ENCODE measurements around the gene GPD1L.
"Not testable (repeated sequence)": the region's sequence is repeated elsewhere in the genome, so short reads cannot be mapped to it uniquely, and the experiment has no call there.

The GPD1L gene

DNA sequence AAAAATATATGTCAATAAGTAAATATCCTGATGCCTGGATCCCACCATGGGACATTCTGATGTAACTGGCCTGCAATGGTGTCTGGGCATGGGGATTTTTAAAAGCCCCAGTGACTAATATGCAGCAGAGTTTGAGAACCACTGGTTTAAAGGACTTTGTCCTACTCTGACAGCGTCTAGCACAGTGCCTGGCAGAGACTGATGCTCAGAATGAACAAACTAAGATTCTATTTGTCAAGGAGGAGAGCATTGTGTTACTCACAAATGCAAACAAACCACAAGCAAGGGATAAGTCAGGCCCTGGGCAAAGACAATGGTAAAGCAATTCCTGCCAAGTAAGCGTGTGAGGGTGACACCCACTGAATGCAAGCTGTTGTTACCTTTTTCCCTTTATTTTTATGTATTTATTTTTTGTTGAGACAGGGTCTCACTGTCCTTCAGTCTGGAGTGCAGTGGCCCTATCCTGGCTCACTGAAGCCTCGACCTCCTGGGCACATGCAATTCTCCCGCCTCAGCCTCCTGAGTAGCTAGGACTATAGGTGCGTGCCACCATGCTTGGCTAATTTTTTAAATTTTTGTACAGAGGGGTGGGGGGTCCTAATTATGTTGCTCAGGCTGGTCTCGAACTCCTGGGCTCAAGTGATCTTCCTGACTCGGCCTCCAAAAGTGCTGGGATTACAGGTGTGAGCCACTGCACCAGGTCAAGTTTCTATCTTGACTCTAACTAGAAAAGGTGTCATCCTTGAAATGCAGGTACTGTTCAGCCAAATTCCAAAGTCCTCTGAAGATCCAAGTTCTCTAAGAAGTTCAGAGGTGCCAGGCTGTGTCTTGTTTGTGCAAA is 909 bp upstream of the GPD1L start:
- H3K9me3 ChIP-seq (ENCODE audit: insufficient read depth, low read length), result peaks cover 13% of the 10 kb centered on the region
- peaks cover 12% of the 10 kb centered on the region for H3K4me1 ChIP-seq (ENCODE audit: low read length)
- no peak overlapping the region for H3K27ac ChIP-seq (ENCODE audit: low read length)
- peaks cover 17% of the 10 kb centered on the region for H3K79me2 ChIP-seq (ENCODE audit: low read length)
- no peaks in the 10 kb centered on the region for H4K20me1 ChIP-seq (ENCODE audit: insufficient read depth, low read length)
- H3K4me2 ChIP-seq (ENCODE audit: low read length), result peak overlapping the region; percentile 78
- no peaks in the 10 kb centered on the region for H3K27me3 ChIP-seq (ENCODE audit: low read depth, low read length)
- peaks cover 3% of the 10 kb centered on the region for H3K36me3 ChIP-seq (replicated peaks; ENCODE audit: low read depth, low read length)
- TF ChIP-seq EZH2phosphoT487 (IDR thresholded peaks at IDR 0.05; ENCODE audit: low read depth), result no peak
- TF ChIP-seq, protein P1, sequence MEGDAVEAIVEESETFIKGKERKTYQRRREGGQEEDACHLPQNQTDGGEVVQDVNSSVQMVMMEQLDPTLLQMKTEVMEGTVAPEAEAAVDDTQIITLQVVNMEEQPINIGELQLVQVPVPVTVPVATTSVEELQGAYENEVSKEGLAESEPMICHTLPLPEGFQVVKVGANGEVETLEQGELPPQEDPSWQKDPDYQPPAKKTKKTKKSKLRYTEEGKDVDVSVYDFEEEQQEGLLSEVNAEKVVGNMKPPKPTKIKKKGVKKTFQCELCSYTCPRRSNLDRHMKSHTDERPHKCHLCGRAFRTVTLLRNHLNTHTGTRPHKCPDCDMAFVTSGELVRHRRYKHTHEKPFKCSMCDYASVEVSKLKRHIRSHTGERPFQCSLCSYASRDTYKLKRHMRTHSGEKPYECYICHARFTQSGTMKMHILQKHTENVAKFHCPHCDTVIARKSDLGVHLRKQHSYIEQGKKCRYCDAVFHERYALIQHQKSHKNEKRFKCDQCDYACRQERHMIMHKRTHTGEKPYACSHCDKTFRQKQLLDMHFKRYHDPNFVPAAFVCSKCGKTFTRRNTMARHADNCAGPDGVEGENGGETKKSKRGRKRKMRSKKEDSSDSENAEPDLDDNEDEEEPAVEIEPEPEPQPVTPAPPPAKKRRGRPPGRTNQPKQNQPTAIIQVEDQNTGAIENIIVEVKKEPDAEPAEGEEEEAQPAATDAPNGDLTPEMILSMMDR (IDR thresholded peaks at IDR 0.05; ENCODE audit: low read depth, low read length), result no peak
- peak overlapping the region; percentile 99 for H2AFZ ChIP-seq (ENCODE audit: low read depth, low read length)
- peak overlapping the region; percentile 82 for H3K4me3 ChIP-seq (ENCODE audit: low read length)
- peak overlapping the region; percentile 45 for H3K9ac ChIP-seq (ENCODE audit: low read length)

DNA sequence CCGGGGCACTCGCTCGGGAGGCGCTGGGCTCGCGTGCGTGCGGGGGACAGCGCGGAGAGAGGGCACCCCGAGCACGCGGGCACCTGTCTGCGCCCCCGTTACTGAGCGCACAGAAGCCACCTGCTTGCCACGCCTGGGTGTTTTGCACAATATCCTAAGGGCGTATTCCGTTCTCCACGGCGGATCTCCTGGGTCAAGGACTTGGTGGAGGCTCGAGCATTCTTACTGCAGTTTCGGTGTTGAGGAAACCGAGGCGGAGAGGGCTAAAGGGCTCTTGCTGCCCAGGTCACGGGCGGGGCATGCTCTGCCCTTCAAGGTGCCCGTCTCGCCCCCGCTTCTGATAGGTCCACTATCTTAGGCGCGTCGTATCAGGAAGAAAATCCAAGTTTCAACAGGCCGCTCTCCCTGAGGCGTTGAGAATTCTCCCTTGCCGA is 526 bp downstream of the GPD1L start:
- Histone ChIP-seq H3K36me3 (replicated peaks; ENCODE audit: low read depth, low read length) (no peaks in the 10 kb centered on the region), H4K20me1 (ENCODE audit: insufficient read depth, low read length) (no peaks in the 10 kb centered on the region), H3K79me2 (ENCODE audit: low read length) (peaks cover 21% of the 10 kb centered on the region), H3K4me1 (ENCODE audit: low read length) (peaks cover 12% of the 10 kb centered on the region), H3K27me3 (ENCODE audit: low read depth, low read length) (no peaks in the 10 kb centered on the region), H3K9me3 (ENCODE audit: insufficient read depth, low read length) (peaks cover 13% of the 10 kb centered on the region), H3K9ac (ENCODE audit: low read length) (peak overlapping the region; percentile 64), H2AFZ (ENCODE audit: low read depth, low read length) (peak overlapping the region; percentile 51), H3K4me3 (ENCODE audit: low read length) (peak overlapping the region; percentile 82), H3K4me2 (ENCODE audit: low read length) (peak overlapping the region; percentile 91), H3K27ac (ENCODE audit: low read length) (no peak overlapping the region)
- TF ChIP-seq, protein P1 (IDR thresholded peaks at IDR 0.05; ENCODE audit: low read depth, low read length), result no peak
- no peak for TF ChIP-seq EZH2phosphoT487 (IDR thresholded peaks at IDR 0.05; ENCODE audit: low read depth)

DNA sequence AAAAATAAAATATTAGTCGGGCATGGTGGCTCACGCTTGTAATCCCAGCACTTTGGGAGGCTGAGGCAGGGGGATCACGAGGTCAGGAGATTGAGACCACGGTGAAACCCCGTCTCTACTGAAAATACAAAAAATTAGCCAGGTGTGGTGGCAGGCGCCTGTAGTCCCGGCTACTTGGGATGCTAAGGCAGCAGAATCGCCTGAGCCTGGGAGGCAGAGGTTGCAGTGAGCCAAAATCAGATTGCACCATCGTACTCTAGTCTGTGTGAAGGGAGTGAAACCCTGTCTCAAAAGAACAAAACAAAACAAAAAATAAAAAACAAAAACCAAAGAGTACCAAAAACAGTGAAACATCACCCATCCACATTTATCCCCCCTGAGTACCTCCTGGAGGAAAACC is 1.8 kb downstream of the GPD1L start:
- not testable (repeated sequence) for H3K27ac ChIP-seq (ENCODE audit: low read length); H2AFZ ChIP-seq (ENCODE audit: low read depth, low read length); H3K4me2 ChIP-seq (ENCODE audit: low read length); H3K4me3 ChIP-seq (ENCODE audit: low read length); H3K9me3 ChIP-seq (ENCODE audit: insufficient read depth, low read length); H4K20me1 ChIP-seq (ENCODE audit: insufficient read depth, low read length); H3K9ac ChIP-seq (ENCODE audit: low read length); H3K27me3 ChIP-seq (ENCODE audit: low read depth, low read length); H3K36me3 ChIP-seq (replicated peaks; ENCODE audit: low read depth, low read length)
- peaks cover 12% of the 10 kb centered on the region for H3K4me1 ChIP-seq (ENCODE audit: low read length)
- peaks cover 21% of the 10 kb centered on the region for H3K79me2 ChIP-seq (ENCODE audit: low read length)

DNA sequence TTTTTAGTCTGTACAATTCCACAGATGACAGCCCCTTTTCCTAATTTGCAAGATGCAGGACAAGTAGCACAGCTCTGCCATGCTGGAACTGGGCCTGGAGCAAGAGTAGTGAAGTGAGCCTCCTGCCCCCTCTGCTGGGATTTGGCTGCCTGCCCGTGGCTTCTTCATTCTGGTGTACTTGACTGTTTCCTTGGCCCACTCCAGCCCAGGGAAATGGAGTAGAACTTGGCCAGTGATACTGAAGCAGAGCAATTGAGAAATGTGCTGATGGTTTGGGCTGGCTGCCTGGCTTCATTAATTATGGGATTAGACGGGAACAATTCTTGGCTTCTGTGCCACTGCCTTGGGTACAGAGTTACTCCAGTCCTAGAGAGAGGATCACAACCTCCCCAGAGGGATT is 2.8 kb downstream of the GPD1L start:
- no peaks in the 10 kb centered on the region for H3K27me3 ChIP-seq (ENCODE audit: low read depth, low read length)
- H3K9me3 ChIP-seq (ENCODE audit: insufficient read depth, low read length), result no peaks in the 10 kb centered on the region
- peaks cover 12% of the 10 kb centered on the region for H3K4me1 ChIP-seq (ENCODE audit: low read length)
- peaks cover 21% of the 10 kb centered on the region for H3K79me2 ChIP-seq (ENCODE audit: low read length)
- no peak overlapping the region for H3K4me3 ChIP-seq (ENCODE audit: low read length)
- H3K9ac ChIP-seq (ENCODE audit: low read length), result no peak overlapping the region
- H3K27ac ChIP-seq (ENCODE audit: low read length), result no peak overlapping the region
- no peaks in the 10 kb centered on the region for H3K36me3 ChIP-seq (replicated peaks; ENCODE audit: low read depth, low read length)
- no peak overlapping the region for H2AFZ ChIP-seq (ENCODE audit: low read depth, low read length)
- TF ChIP-seq, protein P1 (IDR thresholded peaks at IDR 0.05; ENCODE audit: low read depth, low read length), result no peak
- no peak for TF ChIP-seq EZH2phosphoT487 (IDR thresholded peaks at IDR 0.05; ENCODE audit: low read depth)
- no peak overlapping the region for H3K4me2 ChIP-seq (ENCODE audit: low read length)
- H4K20me1 ChIP-seq (ENCODE audit: insufficient read depth, low read length), result no peaks in the 10 kb centered on the region

Data from OCI-LY3 (cell line).